ENCODE measurements around the gene WRAP53. TPM values are rescaled to one million over a fixed set of nuclear protein-coding genes. Genes with fewer than 3 reads are reported as not detected.

The WRAP53 gene
- total and polyA plus RNA-seq, 4 donors, result 1.8 to 3.3 (median 2.6) TPM

DNA sequence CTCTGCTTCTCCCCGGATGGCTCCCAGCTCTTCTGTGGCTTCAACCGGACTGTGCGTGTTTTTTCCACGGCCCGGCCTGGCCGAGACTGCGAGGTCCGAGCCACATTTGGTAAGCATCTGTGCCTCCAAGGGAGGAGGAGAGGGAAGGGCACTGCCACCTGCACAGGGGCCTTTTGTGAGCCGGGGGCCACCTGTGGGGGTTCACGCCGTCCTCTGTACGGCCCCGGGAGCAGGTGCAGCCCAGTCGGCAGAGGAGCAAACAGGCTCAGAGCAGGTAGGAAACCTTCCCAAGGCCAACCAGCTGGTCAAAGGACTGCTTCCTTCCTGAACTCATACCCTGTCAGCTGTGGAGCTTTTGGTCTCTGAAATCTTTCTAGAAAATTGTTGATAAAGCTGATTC lies 13.4 kb downstream of the WRAP53 start:
- H3K9ac ChIP-seq (ENCODE audit: low read depth in 1 of 2, low read length in 2 of 2), result no peak overlapping the region
- H3K36me3 ChIP-seq (ENCODE audit: control insufficient read depth in 4 of 4, insufficient read depth in 3 of 4, low read depth in 1 of 4, low read length in 3 of 4), result peaks cover 0 to 16% (median 7%) of the 10 kb centered on the region in 4 donors
- no peak overlapping the region for H3K4me3 ChIP-seq (ENCODE audit: low read depth in 1 of 3, low read length in 3 of 3)
- no peak for DNase-seq (ENCODE audit: low spot score)
- TF ChIP-seq, protein P1, sequence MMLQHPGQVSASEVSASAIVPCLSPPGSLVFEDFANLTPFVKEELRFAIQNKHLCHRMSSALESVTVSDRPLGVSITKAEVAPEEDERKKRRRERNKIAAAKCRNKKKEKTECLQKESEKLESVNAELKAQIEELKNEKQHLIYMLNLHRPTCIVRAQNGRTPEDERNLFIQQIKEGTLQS (IDR thresholded peaks at IDR 0.05), result no peak
- no peak for TF ChIP-seq SP1 (IDR thresholded peaks at IDR 0.05)
- TF ChIP-seq, protein P2, sequence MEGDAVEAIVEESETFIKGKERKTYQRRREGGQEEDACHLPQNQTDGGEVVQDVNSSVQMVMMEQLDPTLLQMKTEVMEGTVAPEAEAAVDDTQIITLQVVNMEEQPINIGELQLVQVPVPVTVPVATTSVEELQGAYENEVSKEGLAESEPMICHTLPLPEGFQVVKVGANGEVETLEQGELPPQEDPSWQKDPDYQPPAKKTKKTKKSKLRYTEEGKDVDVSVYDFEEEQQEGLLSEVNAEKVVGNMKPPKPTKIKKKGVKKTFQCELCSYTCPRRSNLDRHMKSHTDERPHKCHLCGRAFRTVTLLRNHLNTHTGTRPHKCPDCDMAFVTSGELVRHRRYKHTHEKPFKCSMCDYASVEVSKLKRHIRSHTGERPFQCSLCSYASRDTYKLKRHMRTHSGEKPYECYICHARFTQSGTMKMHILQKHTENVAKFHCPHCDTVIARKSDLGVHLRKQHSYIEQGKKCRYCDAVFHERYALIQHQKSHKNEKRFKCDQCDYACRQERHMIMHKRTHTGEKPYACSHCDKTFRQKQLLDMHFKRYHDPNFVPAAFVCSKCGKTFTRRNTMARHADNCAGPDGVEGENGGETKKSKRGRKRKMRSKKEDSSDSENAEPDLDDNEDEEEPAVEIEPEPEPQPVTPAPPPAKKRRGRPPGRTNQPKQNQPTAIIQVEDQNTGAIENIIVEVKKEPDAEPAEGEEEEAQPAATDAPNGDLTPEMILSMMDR (IDR thresholded peaks at IDR 0.05; ENCODE audit: low read depth, low read length, missing input control), result no peak
- TF ChIP-seq, protein P3, sequence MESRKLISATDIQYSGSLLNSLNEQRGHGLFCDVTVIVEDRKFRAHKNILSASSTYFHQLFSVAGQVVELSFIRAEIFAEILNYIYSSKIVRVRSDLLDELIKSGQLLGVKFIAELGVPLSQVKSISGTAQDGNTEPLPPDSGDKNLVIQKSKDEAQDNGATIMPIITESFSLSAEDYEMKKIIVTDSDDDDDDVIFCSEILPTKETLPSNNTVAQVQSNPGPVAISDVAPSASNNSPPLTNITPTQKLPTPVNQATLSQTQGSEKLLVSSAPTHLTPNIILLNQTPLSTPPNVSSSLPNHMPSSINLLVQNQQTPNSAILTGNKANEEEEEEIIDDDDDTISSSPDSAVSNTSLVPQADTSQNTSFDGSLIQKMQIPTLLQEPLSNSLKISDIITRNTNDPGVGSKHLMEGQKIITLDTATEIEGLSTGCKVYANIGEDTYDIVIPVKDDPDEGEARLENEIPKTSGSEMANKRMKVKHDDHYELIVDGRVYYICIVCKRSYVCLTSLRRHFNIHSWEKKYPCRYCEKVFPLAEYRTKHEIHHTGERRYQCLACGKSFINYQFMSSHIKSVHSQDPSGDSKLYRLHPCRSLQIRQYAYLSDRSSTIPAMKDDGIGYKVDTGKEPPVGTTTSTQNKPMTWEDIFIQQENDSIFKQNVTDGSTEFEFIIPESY (IDR thresholded peaks at IDR 0.05), result no peak
- TF ChIP-seq EGR1 (IDR thresholded peaks at IDR 0.05; ENCODE audit: low read depth in 2 of 2), result no peak
- TF ChIP-seq RAD21 (IDR thresholded peaks at IDR 0.05), result no peak
- TF ChIP-seq FOXA2 (IDR thresholded peaks at IDR 0.05), result no peak
- no peak for TF ChIP-seq NR2F2 (IDR thresholded peaks at IDR 0.05)
- TF ChIP-seq GABPA (IDR thresholded peaks at IDR 0.05 in 1 of 2, conservative IDR thresholded peaks at IDR 0.05 in 1 of 2), result no peak
- TF ChIP-seq TAF1 (conservative IDR thresholded peaks at IDR 0.05), result no peak
- TF ChIP-seq, protein P4, sequence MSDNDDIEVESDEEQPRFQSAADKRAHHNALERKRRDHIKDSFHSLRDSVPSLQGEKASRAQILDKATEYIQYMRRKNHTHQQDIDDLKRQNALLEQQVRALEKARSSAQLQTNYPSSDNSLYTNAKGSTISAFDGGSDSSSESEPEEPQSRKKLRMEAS (IDR thresholded peaks at IDR 0.05), result no peak
- TF ChIP-seq FOXA1 (IDR thresholded peaks at IDR 0.05), result no peak
- no peak for TF ChIP-seq YY1 (IDR thresholded peaks at IDR 0.05)
- TF ChIP-seq JUND (IDR thresholded peaks at IDR 0.05), result no peak
- TF ChIP-seq HNF4G (IDR thresholded peaks at IDR 0.05), result no peak
- no peak overlapping the region for H3K27ac ChIP-seq (ENCODE audit: low read depth in 1 of 2, low read length in 2 of 2)
- 96% methylated on average over 14 of the region's 14 CpGs for WGBS
- no peaks in the 10 kb centered on the region for H3K9me3 ChIP-seq (ENCODE audit: control insufficient read depth in 4 of 4, low read length in 3 of 4)
- peaks cover 0 to 11% (median 5%) of the 10 kb centered on the region in 4 donors for H3K27me3 ChIP-seq (ENCODE audit: control insufficient read depth in 4 of 4, insufficient read depth in 4 of 4, low read length in 3 of 4)
- H3K4me1 ChIP-seq (ENCODE audit: control insufficient read depth in 4 of 4, insufficient read depth in 4 of 4, low read length in 3 of 4), result peaks cover 1 to 6% (median 2%) of the 10 kb centered on the region in 4 donors

DNA sequence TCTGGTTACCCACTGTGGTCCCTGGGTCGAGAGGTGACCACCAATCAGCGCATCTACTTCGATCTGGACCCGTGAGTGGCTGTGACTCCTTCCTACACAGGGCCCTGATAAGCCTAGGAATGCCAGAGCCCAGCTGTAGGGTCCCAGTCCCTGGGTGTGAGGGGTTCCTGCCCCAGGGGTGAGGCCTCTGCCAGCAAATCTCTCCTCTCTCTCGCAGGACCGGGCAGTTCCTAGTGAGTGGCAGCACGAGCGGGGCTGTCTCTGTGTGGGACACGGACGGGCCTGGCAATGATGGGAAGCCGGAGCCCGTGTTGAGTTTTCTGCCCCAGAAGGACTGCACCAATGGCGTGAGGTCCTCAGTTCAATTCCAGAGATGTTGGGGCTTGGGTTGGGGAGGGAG lies 14.5 kb downstream of the WRAP53 start:
- Histone ChIP-seq H3K36me3 (ENCODE audit: control insufficient read depth in 4 of 4, insufficient read depth in 3 of 4, low read depth in 1 of 4, low read length in 3 of 4) (peaks cover 0 to 16% (median 7%) of the 10 kb centered on the region in 4 donors), H3K4me1 (ENCODE audit: control insufficient read depth in 4 of 4, insufficient read depth in 4 of 4, low read length in 3 of 4) (peaks cover 1 to 6% (median 2%) of the 10 kb centered on the region in 4 donors), H3K9ac (ENCODE audit: low read depth in 1 of 2, low read length in 2 of 2) (no peak overlapping the region), H3K27me3 (ENCODE audit: control insufficient read depth in 4 of 4, insufficient read depth in 4 of 4, low read length in 3 of 4) (peaks cover 0 to 14% (median 7%) of the 10 kb centered on the region in 4 donors), H3K27ac (ENCODE audit: low read depth in 1 of 2, low read length in 2 of 2) (no peak overlapping the region), H3K4me3 (ENCODE audit: low read depth in 1 of 3, low read length in 3 of 3) (no peak overlapping the region), H3K9me3 (ENCODE audit: control insufficient read depth in 4 of 4, low read length in 3 of 4) (no peaks in the 10 kb centered on the region)
- no peak for DNase-seq (ENCODE audit: low spot score)
- WGBS, result 98% methylated on average over 13 of the region's 13 CpGs
- TF ChIP-seq RXRA (IDR thresholded peaks at IDR 0.05) (no peak), YY1 (IDR thresholded peaks at IDR 0.05) (no peak), NR2F2 (IDR thresholded peaks at IDR 0.05) (no peak), GABPA (IDR thresholded peaks at IDR 0.05 in 1 of 2, conservative IDR thresholded peaks at IDR 0.05 in 1 of 2) (no peak), TAF1 (conservative IDR thresholded peaks at IDR 0.05) (no peak), HNF4G (IDR thresholded peaks at IDR 0.05) (no peak), FOXA1 (IDR thresholded peaks at IDR 0.05) (no peak)
- TF ChIP-seq, protein P3 (IDR thresholded peaks at IDR 0.05), result no peak
- TF ChIP-seq, protein P1 (IDR thresholded peaks at IDR 0.05), result no peak
- TF ChIP-seq, protein P5, sequence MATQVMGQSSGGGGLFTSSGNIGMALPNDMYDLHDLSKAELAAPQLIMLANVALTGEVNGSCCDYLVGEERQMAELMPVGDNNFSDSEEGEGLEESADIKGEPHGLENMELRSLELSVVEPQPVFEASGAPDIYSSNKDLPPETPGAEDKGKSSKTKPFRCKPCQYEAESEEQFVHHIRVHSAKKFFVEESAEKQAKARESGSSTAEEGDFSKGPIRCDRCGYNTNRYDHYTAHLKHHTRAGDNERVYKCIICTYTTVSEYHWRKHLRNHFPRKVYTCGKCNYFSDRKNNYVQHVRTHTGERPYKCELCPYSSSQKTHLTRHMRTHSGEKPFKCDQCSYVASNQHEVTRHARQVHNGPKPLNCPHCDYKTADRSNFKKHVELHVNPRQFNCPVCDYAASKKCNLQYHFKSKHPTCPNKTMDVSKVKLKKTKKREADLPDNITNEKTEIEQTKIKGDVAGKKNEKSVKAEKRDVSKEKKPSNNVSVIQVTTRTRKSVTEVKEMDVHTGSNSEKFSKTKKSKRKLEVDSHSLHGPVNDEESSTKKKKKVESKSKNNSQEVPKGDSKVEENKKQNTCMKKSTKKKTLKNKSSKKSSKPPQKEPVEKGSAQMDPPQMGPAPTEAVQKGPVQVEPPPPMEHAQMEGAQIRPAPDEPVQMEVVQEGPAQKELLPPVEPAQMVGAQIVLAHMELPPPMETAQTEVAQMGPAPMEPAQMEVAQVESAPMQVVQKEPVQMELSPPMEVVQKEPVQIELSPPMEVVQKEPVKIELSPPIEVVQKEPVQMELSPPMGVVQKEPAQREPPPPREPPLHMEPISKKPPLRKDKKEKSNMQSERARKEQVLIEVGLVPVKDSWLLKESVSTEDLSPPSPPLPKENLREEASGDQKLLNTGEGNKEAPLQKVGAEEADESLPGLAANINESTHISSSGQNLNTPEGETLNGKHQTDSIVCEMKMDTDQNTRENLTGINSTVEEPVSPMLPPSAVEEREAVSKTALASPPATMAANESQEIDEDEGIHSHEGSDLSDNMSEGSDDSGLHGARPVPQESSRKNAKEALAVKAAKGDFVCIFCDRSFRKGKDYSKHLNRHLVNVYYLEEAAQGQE (IDR thresholded peaks at IDR 0.05), result no peak
- TF ChIP-seq, protein P2 (IDR thresholded peaks at IDR 0.05; ENCODE audit: low read depth, low read length, missing input control), result no peak
- TF ChIP-seq, protein P4 (IDR thresholded peaks at IDR 0.05), result no peak

Data from liver (tissue), 9 donors.